Measurements from ENCODE around the gene CHST8. TPM values are rescaled to one million over a fixed set of nuclear protein-coding genes. Genes with fewer than 3 reads are reported as not detected.

The CHST8 gene
- total RNA-seq, 1 donor, result not detected

DNA sequence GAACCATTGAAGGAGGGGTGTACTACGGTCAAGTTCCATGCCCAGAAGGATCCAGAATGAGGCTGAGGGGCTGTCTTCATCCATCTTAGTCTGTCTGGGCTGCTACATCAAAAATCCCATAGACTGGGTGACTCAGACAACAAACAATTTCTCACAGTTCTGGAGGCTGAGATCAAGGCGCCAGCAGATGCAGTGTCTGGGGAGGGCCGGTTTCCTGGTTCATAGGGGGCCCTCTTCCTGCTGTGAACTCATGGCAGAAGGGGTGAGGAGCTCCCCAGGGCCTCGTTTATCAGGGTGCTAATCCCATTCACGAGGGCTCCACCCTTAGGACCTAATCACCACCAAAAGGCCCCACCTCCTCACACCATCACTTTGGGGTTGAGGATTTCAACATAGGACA is 160.2 kb downstream of the CHST8 start:
- DNase-seq (ENCODE audit: insufficient read length, low spot score, missing footprints), result peak; percentile 92
- peaks cover 35% of the 10 kb centered on the region for H3K4me1 ChIP-seq (ENCODE audit: insufficient read depth, low read length)
- H4K20me1 ChIP-seq (ENCODE audit: insufficient read depth, low read length), result peaks cover 2% of the 10 kb centered on the region
- peaks cover 19% of the 10 kb centered on the region for H3K27me3 ChIP-seq (ENCODE audit: insufficient read depth, low read length)
- H2AFZ ChIP-seq (ENCODE audit: low read length), result no peak overlapping the region
- TF ChIP-seq CTCF (IDR thresholded peaks at IDR 0.05; ENCODE audit: extremely low read depth, low read depth, low read length), result no peak
- no peak overlapping the region for H3K4me3 ChIP-seq (ENCODE audit: insufficient read depth, low read length)
- H3K36me3 ChIP-seq (ENCODE audit: insufficient read depth, low read length), result no peaks in the 10 kb centered on the region
- H3K79me2 ChIP-seq (ENCODE audit: insufficient read depth, low read length), result no peaks in the 10 kb centered on the region
- H3K27ac ChIP-seq (ENCODE audit: low read depth, low read length), result no peak overlapping the region
- H3K9me3 ChIP-seq (ENCODE audit: low read depth, low read length), result no peaks in the 10 kb centered on the region
- H3K4me2 ChIP-seq (ENCODE audit: insufficient read depth, low read length), result no peak overlapping the region

GRCh38 chr19:33784432-33784831 is 162.7 kb downstream of the CHST8 start:
- no peaks in the 10 kb centered on the region for H3K36me3 ChIP-seq (ENCODE audit: insufficient read depth, low read length)
- H3K79me2 ChIP-seq (ENCODE audit: insufficient read depth, low read length), result no peaks in the 10 kb centered on the region
- no peak overlapping the region for H3K4me3 ChIP-seq (ENCODE audit: insufficient read depth, low read length)
- H4K20me1 ChIP-seq (ENCODE audit: insufficient read depth, low read length), result no peaks in the 10 kb centered on the region
- H3K27ac ChIP-seq (ENCODE audit: low read depth, low read length), result no peak overlapping the region
- no peaks in the 10 kb centered on the region for H3K9me3 ChIP-seq (ENCODE audit: low read depth, low read length)
- no peak overlapping the region for H3K4me2 ChIP-seq (ENCODE audit: insufficient read depth, low read length)
- H2AFZ ChIP-seq (ENCODE audit: low read length), result no peak overlapping the region
- TF ChIP-seq CTCF (IDR thresholded peaks at IDR 0.05; ENCODE audit: extremely low read depth, low read depth, low read length), result no peak
- peaks cover 12% of the 10 kb centered on the region for H3K27me3 ChIP-seq (ENCODE audit: insufficient read depth, low read length)
- DNase-seq (ENCODE audit: insufficient read length, low spot score, missing footprints), result no peak
- H3K4me1 ChIP-seq (ENCODE audit: insufficient read depth, low read length), result peaks cover 32% of the 10 kb centered on the region

DNA sequence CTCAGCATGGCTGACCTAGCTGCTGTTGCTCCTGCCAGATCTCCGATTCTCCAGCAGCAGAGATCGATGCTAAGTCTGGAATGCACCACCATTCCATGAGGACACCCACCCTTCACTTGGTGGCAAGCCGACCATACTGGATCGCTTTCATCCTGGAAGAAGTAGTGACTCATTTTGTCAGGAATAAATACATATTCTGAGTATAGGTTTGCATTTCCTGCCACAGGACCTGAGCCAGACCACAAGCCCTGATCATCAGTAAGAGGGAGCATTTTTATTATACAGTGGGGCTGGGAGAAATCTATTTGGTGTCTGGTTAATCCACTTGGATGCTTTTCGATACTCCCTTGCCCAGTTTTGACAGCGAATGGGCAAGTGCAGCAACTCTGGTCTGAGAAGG is 164.0 kb downstream of the CHST8 start:
- TF ChIP-seq CTCF (IDR thresholded peaks at IDR 0.05; ENCODE audit: extremely low read depth, low read depth, low read length), result no peak
- no peaks in the 10 kb centered on the region for H3K79me2 ChIP-seq (ENCODE audit: insufficient read depth, low read length)
- H3K4me2 ChIP-seq (ENCODE audit: insufficient read depth, low read length), result peak overlapping the region; percentile 46
- H3K9me3 ChIP-seq (ENCODE audit: low read depth, low read length), result no peaks in the 10 kb centered on the region
- H3K4me1 ChIP-seq (ENCODE audit: insufficient read depth, low read length), result peaks cover 28% of the 10 kb centered on the region
- no peaks in the 10 kb centered on the region for H4K20me1 ChIP-seq (ENCODE audit: insufficient read depth, low read length)
- H3K4me3 ChIP-seq (ENCODE audit: insufficient read depth, low read length), result no peak overlapping the region
- DNase-seq (ENCODE audit: insufficient read length, low spot score, missing footprints), result peak; percentile 78
- H3K27me3 ChIP-seq (ENCODE audit: insufficient read depth, low read length), result peaks cover 4% of the 10 kb centered on the region
- H2AFZ ChIP-seq (ENCODE audit: low read length), result no peak overlapping the region
- no peak overlapping the region for H3K27ac ChIP-seq (ENCODE audit: low read depth, low read length)
- no peaks in the 10 kb centered on the region for H3K36me3 ChIP-seq (ENCODE audit: insufficient read depth, low read length)

DNA sequence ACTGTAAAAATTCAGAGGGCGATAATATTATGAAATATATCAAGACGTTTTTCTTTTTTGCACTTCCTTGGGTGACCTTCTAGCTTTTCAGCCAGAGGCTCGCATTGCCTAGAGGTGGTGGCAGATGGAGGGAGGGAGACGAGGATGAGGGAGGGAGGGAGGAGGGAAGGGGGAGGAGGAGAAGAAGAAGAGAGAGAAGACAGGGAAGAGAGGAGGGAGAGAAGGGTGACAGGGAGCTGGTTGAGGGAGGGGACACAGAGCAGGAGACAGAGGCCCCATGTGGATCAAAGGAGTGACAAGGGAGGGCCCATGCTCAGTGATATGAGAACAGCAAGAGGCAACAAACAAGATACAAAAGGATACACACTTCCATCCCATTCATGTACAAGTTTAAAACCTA is 166.9 kb downstream of the CHST8 start:
- Histone ChIP-seq H3K4me3 (ENCODE audit: insufficient read depth, low read length) (no peak overlapping the region), H3K4me1 (ENCODE audit: insufficient read depth, low read length) (peaks cover 15% of the 10 kb centered on the region), H3K36me3 (ENCODE audit: insufficient read depth, low read length) (no peaks in the 10 kb centered on the region), H3K27me3 (ENCODE audit: insufficient read depth, low read length) (peaks cover 4% of the 10 kb centered on the region), H3K27ac (ENCODE audit: low read depth, low read length) (no peak overlapping the region), H4K20me1 (ENCODE audit: insufficient read depth, low read length) (no peaks in the 10 kb centered on the region), H3K9me3 (ENCODE audit: low read depth, low read length) (no peaks in the 10 kb centered on the region), H3K79me2 (ENCODE audit: insufficient read depth, low read length) (no peaks in the 10 kb centered on the region), H2AFZ (ENCODE audit: low read length) (no peak overlapping the region), H3K4me2 (ENCODE audit: insufficient read depth, low read length) (no peak overlapping the region)
- DNase-seq (ENCODE audit: insufficient read length, low spot score, missing footprints), result no peak
- no peak for TF ChIP-seq CTCF (IDR thresholded peaks at IDR 0.05; ENCODE audit: extremely low read depth, low read depth, low read length)

All from osteoblast (primary cell).